Osteoblast (primary cell): Measurements from ENCODE around the gene CFAP58. TPM values are rescaled to one million over a fixed set of nuclear protein-coding genes. Genes with fewer than 3 reads are reported as not detected.
A peak's percentile ranks its signal among the peaks of the same experiment; 100 is the strongest.

ENCODE experiments used
- DNase-seq: peaks from one replicate; pipeline ENCODE4 v3.0.0; 2011; ENCODE audit warnings: low spot score, mixed read lengths; ENCODE audit not compliant: insufficient read length; ENCODE audit errors: missing footprints
- H2AFZ ChIP-seq: 2 replicates; pipeline ENCODE4 v1.6.0; 2011; ENCODE audit warnings: mild to moderate bottlenecking, low read length
- H3K27ac ChIP-seq: 2 replicates; pipeline ENCODE4 v1.5.1; 2011; ENCODE audit warnings: mild to moderate bottlenecking, low read depth, low read length, moderate library complexity
- H3K27me3 ChIP-seq: 2 replicates; pipeline ENCODE4 v1.6.0; 2012; ENCODE audit warnings: mild to moderate bottlenecking, control low read depth, inconsistent platforms, low read length, moderate library complexity; ENCODE audit not compliant: insufficient read depth
- H3K36me3 ChIP-seq: 2 replicates; pipeline ENCODE4 v1.5.1; 2011; ENCODE audit warnings: mild to moderate bottlenecking, low read length, control low read depth, moderate library complexity; ENCODE audit not compliant: insufficient read depth
- H3K4me1 ChIP-seq: 2 replicates; pipeline ENCODE4 v1.5.1; 2011; ENCODE audit warnings: mild to moderate bottlenecking, low read length, control low read depth, moderate library complexity; ENCODE audit not compliant: insufficient read depth
- H3K4me2 ChIP-seq: 2 replicates; pipeline ENCODE4 v1.6.0; 2011; ENCODE audit warnings: mild to moderate bottlenecking, low read length; ENCODE audit not compliant: insufficient read depth
- H3K4me3 ChIP-seq: fragments of 200-600 bp; sonication (generic); 3 replicates; pipeline ENCODE4 v1.5.1; 2012; ENCODE audit warnings: mild to moderate bottlenecking, low read length, inconsistent platforms; ENCODE audit not compliant: insufficient read depth
- H3K79me2 ChIP-seq: 2 replicates; pipeline ENCODE4 v1.6.0; 2012; ENCODE audit warnings: mild to moderate bottlenecking, low read length, control low read depth, inconsistent platforms; ENCODE audit not compliant: insufficient read depth
- H3K9me3 ChIP-seq: 2 replicates; pipeline ENCODE4 v1.5.1; 2011; ENCODE audit warnings: low read depth, low read length, control low read depth
- H4K20me1 ChIP-seq: 2 replicates; pipeline ENCODE4 v1.6.0; 2012; ENCODE audit warnings: mild to moderate bottlenecking, low read length, control low read depth; ENCODE audit not compliant: insufficient read depth
- total RNA-seq: library from RNA; depleted of rRNA; stranded (reverse); fragments of >200 nt; gene quantifications from 2 replicates; pipeline ENCODE4 v1.2.3, GENCODE V29; 2012
- TF ChIP-seq, protein P1 (sequence below): IDR thresholded peaks from 2 replicates; pipeline ENCODE4 v1.5.1; 2011; ENCODE audit warnings: mild to moderate bottlenecking, low read depth, low read length, moderate library complexity; ENCODE audit errors: extremely low read depth

The CFAP58 gene
- total RNA-seq, 1 donor, result 0.36 TPM

DNA sequence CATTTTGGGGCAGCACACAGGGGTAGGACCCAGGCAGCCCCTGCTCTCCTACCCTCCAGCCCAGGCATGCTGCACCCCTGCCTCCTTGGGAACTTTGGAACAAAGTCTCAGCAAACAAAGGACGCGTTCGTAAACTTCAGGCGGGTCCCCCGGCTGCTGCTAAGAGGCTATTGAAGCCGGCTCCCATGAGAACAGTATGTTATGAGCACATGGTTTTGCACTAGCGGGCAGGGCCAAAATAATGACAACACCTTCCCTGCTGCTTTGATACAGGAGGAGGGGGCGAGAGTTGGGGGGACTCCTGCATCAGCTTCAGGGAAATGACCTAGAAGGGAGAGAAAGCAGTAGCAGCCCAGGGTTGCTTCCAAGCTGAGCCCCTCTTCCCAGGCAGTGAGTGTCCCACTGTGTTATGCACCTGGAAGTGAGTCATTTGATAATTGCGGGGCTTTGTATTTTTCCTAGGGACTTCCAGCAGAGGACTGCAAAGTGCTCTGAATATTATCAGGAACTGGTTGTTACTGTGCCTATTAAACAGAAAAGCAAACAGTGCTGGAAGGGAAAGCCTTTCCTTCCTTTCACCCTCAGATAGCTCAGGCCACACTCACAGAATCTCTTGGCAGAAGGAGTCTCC, 22.3 kb upstream of the CFAP58 start:
- peaks cover 19% of the 10 kb centered on the region for H3K36me3 ChIP-seq
- peaks cover 94% of the 10 kb centered on the region for H3K4me1 ChIP-seq
- no peak for DNase-seq
- H3K27me3 ChIP-seq, result no peaks in the 10 kb centered on the region
- H3K79me2 ChIP-seq, result peaks cover 82% of the 10 kb centered on the region
- no peaks in the 10 kb centered on the region for H3K9me3 ChIP-seq
- no peak overlapping the region for H2AFZ ChIP-seq
- H3K4me3 ChIP-seq, result peak overlapping the region; percentile 30
- H4K20me1 ChIP-seq, result peaks cover 34% of the 10 kb centered on the region
- TF ChIP-seq, protein P1, sequence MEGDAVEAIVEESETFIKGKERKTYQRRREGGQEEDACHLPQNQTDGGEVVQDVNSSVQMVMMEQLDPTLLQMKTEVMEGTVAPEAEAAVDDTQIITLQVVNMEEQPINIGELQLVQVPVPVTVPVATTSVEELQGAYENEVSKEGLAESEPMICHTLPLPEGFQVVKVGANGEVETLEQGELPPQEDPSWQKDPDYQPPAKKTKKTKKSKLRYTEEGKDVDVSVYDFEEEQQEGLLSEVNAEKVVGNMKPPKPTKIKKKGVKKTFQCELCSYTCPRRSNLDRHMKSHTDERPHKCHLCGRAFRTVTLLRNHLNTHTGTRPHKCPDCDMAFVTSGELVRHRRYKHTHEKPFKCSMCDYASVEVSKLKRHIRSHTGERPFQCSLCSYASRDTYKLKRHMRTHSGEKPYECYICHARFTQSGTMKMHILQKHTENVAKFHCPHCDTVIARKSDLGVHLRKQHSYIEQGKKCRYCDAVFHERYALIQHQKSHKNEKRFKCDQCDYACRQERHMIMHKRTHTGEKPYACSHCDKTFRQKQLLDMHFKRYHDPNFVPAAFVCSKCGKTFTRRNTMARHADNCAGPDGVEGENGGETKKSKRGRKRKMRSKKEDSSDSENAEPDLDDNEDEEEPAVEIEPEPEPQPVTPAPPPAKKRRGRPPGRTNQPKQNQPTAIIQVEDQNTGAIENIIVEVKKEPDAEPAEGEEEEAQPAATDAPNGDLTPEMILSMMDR, result no peak
- peak overlapping the region; percentile 98 for H3K27ac ChIP-seq
- H3K4me2 ChIP-seq, result peak overlapping the region; percentile 86

DNA sequence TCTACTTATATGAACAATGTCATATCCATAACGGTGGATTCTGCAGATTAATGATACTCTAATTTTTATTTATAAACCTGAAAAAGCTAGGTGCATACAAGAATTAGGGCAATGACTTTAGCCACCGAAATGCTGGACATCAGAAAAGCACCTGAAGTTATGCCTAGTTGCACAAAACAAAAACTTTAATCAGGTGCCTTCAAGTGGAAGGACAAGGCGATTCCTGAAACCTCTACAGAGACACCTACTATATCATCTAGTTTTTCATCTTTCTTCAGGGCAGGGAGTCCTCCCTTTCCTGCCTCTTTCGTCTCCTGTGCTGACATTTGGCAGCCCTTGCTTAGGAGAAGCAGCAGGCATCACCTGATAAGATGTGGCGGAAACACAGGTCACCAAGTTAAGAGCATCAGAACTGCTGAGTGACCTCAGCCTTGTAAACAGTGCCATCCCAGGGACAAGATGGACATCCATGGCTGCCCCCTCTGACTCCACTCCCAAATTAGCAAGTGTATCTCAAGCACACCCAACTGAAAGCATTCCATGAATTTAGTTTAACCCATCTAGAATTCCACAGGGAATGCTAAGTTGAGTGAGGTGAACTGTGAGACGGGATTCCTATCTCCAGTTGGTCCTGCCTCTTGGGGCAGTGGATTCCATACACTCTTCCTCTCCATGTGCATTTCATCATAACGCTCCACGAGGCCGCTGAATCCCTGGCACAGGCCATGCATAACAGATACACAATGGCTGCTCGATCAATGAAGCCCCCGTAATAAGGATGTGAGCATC, 21.2 kb upstream of the CFAP58 start:
- Histone ChIP-seq H3K4me2 (peak overlapping the region; percentile 86), H3K4me1 (peaks cover 83% of the 10 kb centered on the region), H3K9me3 (no peaks in the 10 kb centered on the region), H2AFZ (no peak overlapping the region), H3K79me2 (peaks cover 82% of the 10 kb centered on the region), H3K27ac (peak overlapping the region; percentile 98), H3K27me3 (no peaks in the 10 kb centered on the region), H3K4me3 (no peak overlapping the region), H4K20me1 (peaks cover 40% of the 10 kb centered on the region), H3K36me3 (peaks cover 19% of the 10 kb centered on the region)
- no peak for DNase-seq
- TF ChIP-seq, protein P1, result no peak

DNA sequence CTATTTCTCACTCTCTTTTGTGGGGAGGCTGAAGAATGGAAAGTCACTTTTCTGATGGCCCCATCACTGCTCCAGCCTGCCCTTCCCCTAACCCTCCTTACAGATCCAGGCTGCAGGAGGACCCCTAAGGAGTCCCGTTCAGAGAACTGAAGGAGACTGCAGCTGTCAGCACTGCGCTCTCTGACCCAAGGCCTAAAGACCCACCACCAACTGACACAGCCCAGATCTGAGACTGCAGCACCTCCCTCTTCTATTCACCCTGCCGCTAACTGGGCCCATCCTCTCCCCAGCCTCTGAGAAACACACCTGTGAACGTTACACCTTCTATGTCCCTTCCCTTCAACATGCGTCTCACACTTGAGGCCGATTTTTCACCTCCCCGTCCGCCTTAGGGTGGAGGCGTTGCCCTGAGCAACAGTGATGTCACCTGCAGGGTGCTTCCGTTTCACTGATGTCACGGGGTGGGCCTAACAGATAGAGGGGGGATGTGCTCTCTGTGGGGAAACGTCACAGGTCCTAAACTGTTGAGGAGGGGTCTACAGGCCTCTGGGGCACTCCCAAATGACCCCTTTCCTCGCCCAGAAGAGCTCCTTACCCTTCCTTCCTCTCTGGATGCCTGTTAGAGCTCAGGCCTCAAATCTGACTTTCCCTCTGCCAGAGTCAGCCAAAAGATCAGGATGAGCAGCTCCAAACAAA, 20.5 kb upstream of the CFAP58 start:
- H3K4me1 ChIP-seq, result peaks cover 76% of the 10 kb centered on the region
- no peaks in the 10 kb centered on the region for H3K9me3 ChIP-seq
- peak overlapping the region; percentile 98 for H3K27ac ChIP-seq
- TF ChIP-seq, protein P1, result no peak
- no peak overlapping the region for H2AFZ ChIP-seq
- DNase-seq, result no peak
- H3K79me2 ChIP-seq, result peaks cover 82% of the 10 kb centered on the region
- peaks cover 40% of the 10 kb centered on the region for H4K20me1 ChIP-seq
- peak overlapping the region; percentile 86 for H3K4me2 ChIP-seq
- H3K27me3 ChIP-seq, result no peaks in the 10 kb centered on the region
- no peak overlapping the region for H3K4me3 ChIP-seq
- peaks cover 19% of the 10 kb centered on the region for H3K36me3 ChIP-seq
